ENCODE data around the gene REG1A. TPM values are rescaled to one million over a fixed set of nuclear protein-coding genes. Genes with fewer than 3 reads are reported as not detected.

Gene REG1A
- total RNA-seq, 4 donors from 2014 or later = 0.45 TPM; not detected in 3

DNA sequence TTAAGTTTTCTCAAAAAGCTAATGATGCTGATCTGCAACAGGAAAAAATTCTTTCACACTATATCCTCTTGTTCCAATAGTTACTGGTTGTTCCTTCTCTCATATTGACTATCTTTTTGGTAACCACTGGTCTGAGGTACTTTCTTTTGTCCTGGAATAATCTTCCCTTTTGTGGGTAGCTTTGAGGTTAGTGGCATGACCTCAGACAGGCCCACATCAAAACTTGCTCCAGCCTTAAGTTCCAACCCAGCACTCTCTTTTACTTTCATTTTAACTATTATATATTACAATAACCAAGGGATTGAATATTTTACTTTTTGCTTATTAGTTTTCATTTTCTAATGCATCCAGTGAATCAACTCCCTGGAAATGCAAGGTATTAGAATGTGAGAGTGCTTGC is 9.5 kb downstream of the REG1A start:
- H3K27me3 ChIP-seq = no peaks in the 10 kb centered on the region
- no peak overlapping the region for H3K4me3 ChIP-seq
- intact Hi-C loops (cut with DNase I) = no loop called here
- H3K4me1 ChIP-seq = no peaks in the 10 kb centered on the region
- no peaks in the 10 kb centered on the region for H3K36me3 ChIP-seq
- no peak for DNase-seq (ENCODE audit: extremely low spot score)
- no peak overlapping the region for H3K27ac ChIP-seq (replicated peaks in 1 of 4)
- TF ChIP-seq POLR2AphosphoS5 (IDR thresholded peaks at IDR 0.05) = no peak
- TF ChIP-seq POLR2A (IDR thresholded peaks at IDR 0.05; ENCODE audit: low read depth) = no peak
- TF ChIP-seq EP300 (IDR thresholded peaks at IDR 0.05) = no peak
- TF ChIP-seq, protein P1, sequence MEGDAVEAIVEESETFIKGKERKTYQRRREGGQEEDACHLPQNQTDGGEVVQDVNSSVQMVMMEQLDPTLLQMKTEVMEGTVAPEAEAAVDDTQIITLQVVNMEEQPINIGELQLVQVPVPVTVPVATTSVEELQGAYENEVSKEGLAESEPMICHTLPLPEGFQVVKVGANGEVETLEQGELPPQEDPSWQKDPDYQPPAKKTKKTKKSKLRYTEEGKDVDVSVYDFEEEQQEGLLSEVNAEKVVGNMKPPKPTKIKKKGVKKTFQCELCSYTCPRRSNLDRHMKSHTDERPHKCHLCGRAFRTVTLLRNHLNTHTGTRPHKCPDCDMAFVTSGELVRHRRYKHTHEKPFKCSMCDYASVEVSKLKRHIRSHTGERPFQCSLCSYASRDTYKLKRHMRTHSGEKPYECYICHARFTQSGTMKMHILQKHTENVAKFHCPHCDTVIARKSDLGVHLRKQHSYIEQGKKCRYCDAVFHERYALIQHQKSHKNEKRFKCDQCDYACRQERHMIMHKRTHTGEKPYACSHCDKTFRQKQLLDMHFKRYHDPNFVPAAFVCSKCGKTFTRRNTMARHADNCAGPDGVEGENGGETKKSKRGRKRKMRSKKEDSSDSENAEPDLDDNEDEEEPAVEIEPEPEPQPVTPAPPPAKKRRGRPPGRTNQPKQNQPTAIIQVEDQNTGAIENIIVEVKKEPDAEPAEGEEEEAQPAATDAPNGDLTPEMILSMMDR (IDR thresholded peaks at IDR 0.05) = no peak
- H3K9me3 ChIP-seq = no peaks in the 10 kb centered on the region

DNA sequence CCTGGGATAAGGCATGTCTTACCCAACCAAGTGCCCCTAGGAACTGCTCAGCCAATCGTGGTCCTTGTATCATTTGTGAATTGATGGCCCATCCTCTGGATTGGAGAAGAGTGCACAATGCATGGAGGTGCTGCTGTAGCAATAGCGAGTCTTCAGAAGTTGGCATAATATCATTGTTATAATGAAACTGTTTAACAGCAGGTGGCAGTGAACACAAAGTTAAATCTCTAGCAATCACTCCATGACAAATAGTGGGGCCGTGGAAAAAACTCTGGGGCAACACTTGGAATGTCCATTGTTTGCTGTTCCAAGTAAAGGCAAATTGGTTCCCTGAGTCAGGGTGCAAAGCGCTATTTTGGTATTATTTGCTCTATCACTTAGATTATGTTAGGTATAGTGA is 11.4 kb downstream of the REG1A start:
- 86% methylated on average over 4 of the region's 4 CpGs for WGBS
- intact Hi-C loops (cut with DNase I) = no loop called here
- no peaks in the 10 kb centered on the region for H3K36me3 ChIP-seq
- H3K27ac ChIP-seq (replicated peaks in 1 of 4) = no peak overlapping the region
- H3K9me3 ChIP-seq = no peaks in the 10 kb centered on the region
- no peaks in the 10 kb centered on the region for H3K4me1 ChIP-seq
- TF ChIP-seq POLR2A (IDR thresholded peaks at IDR 0.05; ENCODE audit: low read depth) (no peak), EP300 (IDR thresholded peaks at IDR 0.05) (no peak), POLR2AphosphoS5 (IDR thresholded peaks at IDR 0.05) (no peak)
- TF ChIP-seq, protein P1 (IDR thresholded peaks at IDR 0.05) = no peak
- H3K4me3 ChIP-seq = no peak overlapping the region
- DNase-seq (ENCODE audit: extremely low spot score) = no peak
- H3K27me3 ChIP-seq = no peaks in the 10 kb centered on the region

DNA sequence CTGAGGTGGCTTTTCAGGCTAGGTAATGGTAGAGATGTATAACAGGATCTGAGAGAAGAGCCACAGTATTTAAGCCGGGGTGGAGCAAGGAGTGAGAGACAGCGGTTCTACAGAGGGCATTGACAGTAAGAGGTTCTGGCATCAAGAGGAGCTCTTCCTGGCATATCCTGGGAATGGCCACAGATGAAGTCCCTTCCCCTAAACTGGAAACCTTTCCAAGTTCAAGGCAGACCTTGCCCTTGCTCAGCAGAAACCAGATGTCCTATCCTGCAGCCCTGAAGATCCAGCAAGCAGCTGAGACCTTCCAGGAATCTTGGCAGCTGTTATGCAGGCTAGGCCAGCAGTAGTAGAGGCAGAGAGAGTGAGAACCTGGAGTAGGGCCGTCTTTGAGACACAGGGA is 18.1 kb downstream of the REG1A start:
- Histone ChIP-seq H3K9me3 (no peaks in the 10 kb centered on the region), H3K4me1 (no peaks in the 10 kb centered on the region), H3K36me3 (no peaks in the 10 kb centered on the region), H3K27ac (replicated peaks in 1 of 4) (no peak overlapping the region), H3K27me3 (no peaks in the 10 kb centered on the region), H3K4me3 (no peak overlapping the region)
- no peak for TF ChIP-seq POLR2A (IDR thresholded peaks at IDR 0.05; ENCODE audit: low read depth)
- no peak for TF ChIP-seq POLR2AphosphoS5 (IDR thresholded peaks at IDR 0.05)
- TF ChIP-seq EP300 (IDR thresholded peaks at IDR 0.05) = no peak
- TF ChIP-seq, protein P1 (IDR thresholded peaks at IDR 0.05) = no peak
- intact Hi-C loops (cut with DNase I) = no loop called here
- WGBS = 89% methylated on average over 3 of the region's 3 CpGs
- no peak for DNase-seq (ENCODE audit: extremely low spot score)

DNA sequence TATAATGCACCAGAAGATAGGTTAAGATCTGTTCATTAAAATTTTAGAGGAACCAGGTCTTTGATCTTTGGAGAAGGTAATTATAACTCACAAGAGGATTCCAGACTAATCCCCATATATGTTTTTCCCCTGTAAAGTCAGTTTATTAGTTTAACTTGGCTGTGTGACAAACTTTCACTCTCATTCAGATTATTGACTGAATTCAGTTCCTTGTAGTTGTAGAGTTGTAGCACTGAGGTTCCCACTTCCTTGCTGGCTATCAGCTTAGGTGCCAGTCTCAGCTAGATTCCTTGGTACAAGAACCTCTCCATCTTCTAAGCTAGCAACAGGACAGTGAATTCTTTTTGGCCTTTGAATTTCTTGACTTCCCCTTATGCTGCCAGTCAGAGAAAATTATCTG is 19.1 kb downstream of the REG1A start:
- no peaks in the 10 kb centered on the region for H3K36me3 ChIP-seq
- H3K27ac ChIP-seq (replicated peaks in 1 of 4) = no peak overlapping the region
- no peaks in the 10 kb centered on the region for H3K4me1 ChIP-seq
- TF ChIP-seq EP300 (IDR thresholded peaks at IDR 0.05) (no peak), POLR2AphosphoS5 (IDR thresholded peaks at IDR 0.05) (no peak), POLR2A (IDR thresholded peaks at IDR 0.05; ENCODE audit: low read depth) (no peak)
- TF ChIP-seq, protein P1 (IDR thresholded peaks at IDR 0.05) = no peak
- no peaks in the 10 kb centered on the region for H3K9me3 ChIP-seq
- intact Hi-C loops (cut with DNase I) = no loop called here
- DNase-seq (ENCODE audit: extremely low spot score) = no peak
- no peaks in the 10 kb centered on the region for H3K27me3 ChIP-seq
- no peak overlapping the region for H3K4me3 ChIP-seq

DNA sequence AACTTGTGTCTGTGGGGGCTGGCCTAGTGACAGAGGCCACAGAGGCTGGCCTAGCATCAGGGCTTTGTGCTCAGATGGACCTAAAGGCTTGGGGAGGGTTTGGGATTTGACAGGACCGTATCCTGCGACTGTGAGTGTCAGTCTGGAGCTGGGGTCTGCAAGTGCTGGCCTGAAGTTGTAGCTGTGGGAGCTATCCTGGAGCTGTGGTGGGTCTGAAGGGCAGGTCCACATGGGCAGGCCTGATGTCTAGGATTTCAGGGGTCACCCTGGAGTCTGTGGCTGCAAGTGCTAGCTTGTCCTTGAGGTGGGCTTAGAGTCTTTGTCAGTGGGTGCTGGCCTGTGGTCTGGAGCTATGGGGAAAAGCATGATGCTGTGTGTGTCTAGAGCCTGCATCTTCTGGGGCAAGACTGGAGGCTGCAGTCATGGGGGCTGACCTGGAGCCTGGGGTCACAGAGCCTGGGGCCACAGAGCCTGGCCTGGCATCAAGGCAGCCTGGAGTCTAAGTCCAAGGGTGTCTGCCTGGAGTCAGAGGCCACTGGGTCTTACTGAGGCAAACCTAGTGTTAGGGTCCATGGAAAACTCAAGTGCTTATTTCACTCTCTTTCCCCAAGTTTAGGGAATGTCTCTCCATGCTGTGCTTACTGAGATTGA is 35.7 kb downstream of the REG1A start:
- H3K27ac ChIP-seq (replicated peaks in 1 of 4) = no peak overlapping the region
- no peak overlapping the region for H3K4me3 ChIP-seq
- intact Hi-C loops (cut with DNase I) = no loop called here
- no peaks in the 10 kb centered on the region for H3K4me1 ChIP-seq
- 90% methylated on average over 2 of the region's 2 CpGs for WGBS
- H3K27me3 ChIP-seq = peaks cover 0 to 6% (median 0%) of the 10 kb centered on the region in 4 donors
- H3K36me3 ChIP-seq = no peaks in the 10 kb centered on the region
- H3K9me3 ChIP-seq = no peaks in the 10 kb centered on the region
- TF ChIP-seq, protein P1 (IDR thresholded peaks at IDR 0.05) = no peak
- no peak for TF ChIP-seq POLR2AphosphoS5 (IDR thresholded peaks at IDR 0.05)
- no peak for TF ChIP-seq EP300 (IDR thresholded peaks at IDR 0.05)
- TF ChIP-seq POLR2A (IDR thresholded peaks at IDR 0.05; ENCODE audit: low read depth) = no peak
- DNase-seq (ENCODE audit: extremely low spot score) = no peak
